PC-9 (cell line): ENCODE measurements around the gene TSPAN11. TPM values are rescaled to one million over a fixed set of nuclear protein-coding genes. Genes with fewer than 3 reads are reported as not detected.

Experiments
- BruUV-seq: library from RNA; stranded (reverse); fragments of 400-500 nt; replicated peaks from 2 replicates; lab custom pipeline; 2021; lab: Mats Ljungman, UMichigan
- CTCF ChIA-PET: fragments of 300-600 bp; sonication (Branson Sonifier 250); formaldehyde crosslinking; loops from one replicate; lab custom pipeline; 2022; ENCODE audit warnings: antibody characterized with exemption; lab: Charles Lee
- POLR2A ChIA-PET: fragments of 300-600 bp; sonication (Branson Sonifier 250); formaldehyde crosslinking; loops from one replicate; lab custom pipeline; 2022; ENCODE audit warnings: antibody characterized with exemption; ENCODE audit not compliant: unreplicated experiment; lab: Charles Lee
- DNase-seq, 2 experiments: peaks; one replicate each; pipeline versions ENCODE4 v3.0.0 to v3.0.0-alpha.2; 2015 to 2022; ENCODE audit warnings: mixed read lengths in 1 of 2
- H2AFZ ChIP-seq: fragments of 200-600 bp; sonication (generic); 2 replicates; pipeline ENCODE4 v1.8.1; 2017; ENCODE audit warnings: antibody characterized with exemption
- H3F3A ChIP-seq: fragments of 200-600 bp; sonication (generic); 2 replicates; pipeline ENCODE4 v1.8.1; 2017; ENCODE audit warnings: antibody characterized with exemption, mild to moderate bottlenecking, low read depth; ENCODE audit not compliant: insufficient read depth
- H3K27ac ChIP-seq: fragments of 200-600 bp; sonication (generic); 2 replicates; pipeline ENCODE4 v1.6.1; 2016; ENCODE audit warnings: mixed run types
- H3K27me3 ChIP-seq: fragments of 200-600 bp; sonication (generic); 2 replicates; pipeline ENCODE4 v1.6.1; 2016; ENCODE audit warnings: low read depth, mixed run types; ENCODE audit not compliant: insufficient read depth
- H3K36me3 ChIP-seq: fragments of 200-600 bp; sonication (generic); 2 replicates; pipeline ENCODE4 v1.6.1; 2016; ENCODE audit warnings: low read depth, mixed run types
- H3K4me1 ChIP-seq: fragments of 200-600 bp; sonication (generic); replicated peaks from 2 replicates; pipeline ENCODE4 v1.6.1; 2016; ENCODE audit warnings: mixed run types; ENCODE audit not compliant: insufficient read depth
- H3K4me2 ChIP-seq: fragments of 200-600 bp; sonication (generic); 2 replicates; pipeline ENCODE4 v1.6.1; 2017; ENCODE audit warnings: mixed run types
- H3K4me3 ChIP-seq: fragments of 200-600 bp; sonication (generic); 2 replicates; pipeline ENCODE4 v1.6.1; 2016; ENCODE audit warnings: mixed run types
- H3K79me2 ChIP-seq: fragments of 200-600 bp; sonication (generic); 2 replicates; pipeline ENCODE4 v1.6.1; 2017; ENCODE audit warnings: low read depth, mixed run types
- H3K9me2 ChIP-seq: fragments of 200-600 bp; sonication (generic); 2 replicates; pipeline ENCODE4 v1.8.1; 2017; ENCODE audit warnings: mild to moderate bottlenecking; ENCODE audit not compliant: insufficient read depth
- H3K9me3 ChIP-seq: fragments of 200-600 bp; sonication (generic); 2 replicates; pipeline ENCODE4 v1.8.1; 2016; ENCODE audit warnings: low read depth; ENCODE audit not compliant: insufficient read depth
- H4K20me1 ChIP-seq: fragments of 200-600 bp; sonication (generic); 2 replicates; pipeline ENCODE4 v1.8.1; 2017; ENCODE audit not compliant: insufficient read depth
- CTCF ChIP-seq: fragments of 200-600 bp; sonication (generic); conservative IDR thresholded peaks from 2 replicates; pipeline ENCODE4 v1.6.1; 2017; ENCODE audit warnings: mixed run types, antibody characterized with exemption, mild to moderate bottlenecking, moderate library complexity
- EZH2 ChIP-seq: fragments of 200-600 bp; sonication (generic); IDR thresholded peaks from 2 replicates; pipeline ENCODE4 v1.8.0; 2017; ENCODE audit warnings: antibody characterized with exemption, low read depth
- intact Hi-C: fragments of 100-400 bp; cut with micrococcal nuclease; formaldehyde crosslinking; loops from one replicate; pipeline ENCODE4 v1.10.0; 2022; ENCODE audit not compliant: unreplicated experiment
- total RNA-seq: library from RNA; stranded (reverse); gene quantifications from 2 replicates; pipeline ENCODE4 v1.2.3, GENCODE V29; 2021

The TSPAN11 gene
- total RNA-seq, 1 experiment from 2014 or later: not detected

DNA sequence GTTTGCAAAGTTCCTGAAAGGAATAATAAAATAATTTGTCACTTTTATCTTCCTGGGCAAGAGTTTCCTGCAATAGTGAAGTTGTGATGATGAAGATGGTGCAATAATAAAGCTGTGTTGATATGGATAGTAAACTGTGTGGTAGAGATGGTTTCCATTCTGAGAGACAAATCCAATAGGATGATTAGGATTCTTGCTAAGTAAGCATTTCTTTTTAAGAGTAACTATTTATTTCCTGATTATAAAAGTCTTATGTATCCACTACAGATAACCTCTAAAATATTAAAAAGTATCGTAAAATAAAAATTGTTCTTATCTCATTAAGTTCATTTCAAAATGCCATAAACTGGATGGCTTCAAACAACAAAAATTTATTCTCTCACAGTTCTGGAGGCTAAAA is 28.7 kb downstream of the TSPAN11 start:
- H3K36me3 ChIP-seq: no peaks in the 10 kb centered on the region
- H3K4me3 ChIP-seq: no peak overlapping the region
- intact Hi-C loops: no loop called here
- ChIA-PET POLR2A (no interaction called here), CTCF (no interaction called here)
- no peaks in the 10 kb centered on the region for H4K20me1 ChIP-seq
- H3K4me2 ChIP-seq: no peak overlapping the region
- no peaks in the 10 kb centered on the region for H3K79me2 ChIP-seq
- no TSS peak for BruUV-seq
- H3F3A ChIP-seq: no peaks in the 10 kb centered on the region
- H3K27ac ChIP-seq: no peak overlapping the region
- no peaks in the 10 kb centered on the region for H3K9me2 ChIP-seq
- H3K27me3 ChIP-seq: no peaks in the 10 kb centered on the region
- no peak for TF ChIP-seq EZH2
- TF ChIP-seq CTCF: no peak
- H2AFZ ChIP-seq: no peak overlapping the region
- H3K9me3 ChIP-seq: no peaks in the 10 kb centered on the region
- H3K4me1 ChIP-seq: no peaks in the 10 kb centered on the region
- no peak for DNase-seq

DNA sequence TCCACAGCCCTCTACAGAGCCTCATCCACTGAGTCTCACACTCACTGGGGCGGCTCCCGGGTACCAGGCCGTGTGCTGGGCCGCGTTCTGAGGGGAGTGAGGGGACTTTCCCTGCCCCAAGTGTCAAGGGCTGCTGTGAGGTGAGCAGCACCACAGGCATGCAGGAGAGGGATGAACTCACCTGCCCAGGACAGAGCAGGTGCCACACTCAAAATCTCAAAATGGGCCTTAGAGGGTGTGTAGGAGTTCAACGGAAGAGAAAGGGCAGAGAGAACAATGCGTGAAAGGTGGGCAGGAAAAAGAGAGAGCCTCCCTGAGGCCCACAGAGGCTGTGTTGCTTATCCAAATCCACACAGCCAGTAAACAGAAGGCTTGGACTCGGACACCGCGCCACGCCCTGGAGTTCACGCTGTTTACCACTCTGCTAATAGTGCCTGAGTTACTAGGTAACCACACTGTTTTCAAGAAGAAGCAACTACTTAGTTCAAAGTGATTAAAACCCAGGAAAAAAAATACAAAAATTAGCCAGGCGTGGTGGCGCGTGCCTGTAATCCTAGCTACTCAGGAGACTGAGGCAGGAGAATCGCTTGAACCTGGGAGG is 32.7 kb downstream of the TSPAN11 start:
- intact Hi-C loops: no loop called here
- no peak for DNase-seq
- no peaks in the 10 kb centered on the region for H4K20me1 ChIP-seq
- H3K4me3 ChIP-seq: no peak overlapping the region
- H3K9me3 ChIP-seq: no peaks in the 10 kb centered on the region
- TF ChIP-seq CTCF: no peak
- no peak for TF ChIP-seq EZH2
- no peak overlapping the region for H3K4me2 ChIP-seq
- no TSS peak for BruUV-seq
- no peaks in the 10 kb centered on the region for H3K9me2 ChIP-seq
- ChIA-PET CTCF (no interaction called here), POLR2A (no interaction called here)
- no peaks in the 10 kb centered on the region for H3K79me2 ChIP-seq
- no peaks in the 10 kb centered on the region for H3F3A ChIP-seq
- peaks cover 9% of the 10 kb centered on the region; the same call in 1 of the 2 replicates for H3K27me3 ChIP-seq
- no peaks in the 10 kb centered on the region for H3K36me3 ChIP-seq
- no peak overlapping the region for H2AFZ ChIP-seq
- no peaks in the 10 kb centered on the region for H3K4me1 ChIP-seq
- H3K27ac ChIP-seq: no peak overlapping the region

GRCh38 chr12:30959778-30960177 is 33.2 kb downstream of the TSPAN11 start:
- H3K9me2 ChIP-seq: no peaks in the 10 kb centered on the region
- H3K4me2 ChIP-seq: no peak overlapping the region
- H3K4me3 ChIP-seq: no peak overlapping the region
- no peaks in the 10 kb centered on the region for H3F3A ChIP-seq
- ChIA-PET POLR2A (no interaction called here), CTCF (no interaction called here)
- H3K36me3 ChIP-seq: no peaks in the 10 kb centered on the region
- no peaks in the 10 kb centered on the region for H4K20me1 ChIP-seq
- no TSS peak for BruUV-seq
- intact Hi-C loops: no loop called here
- no peak overlapping the region for H3K27ac ChIP-seq
- no peak for DNase-seq
- TF ChIP-seq EZH2 (no peak), CTCF (no peak)
- peaks cover 9% of the 10 kb centered on the region; the same call in 1 of the 2 replicates for H3K27me3 ChIP-seq
- H3K4me1 ChIP-seq: no peaks in the 10 kb centered on the region
- H2AFZ ChIP-seq: no peak overlapping the region
- H3K79me2 ChIP-seq: no peaks in the 10 kb centered on the region
- H3K9me3 ChIP-seq: no peaks in the 10 kb centered on the region
